Peyer's patch (tissue), 4 donors: ENCODE measurements around the gene RNASE1. TPM values are rescaled to one million over a fixed set of nuclear protein-coding genes. Genes with fewer than 3 reads are reported as not detected.

Experiments
- DNase-seq, 3 donors: peaks; one replicate each; pipeline ENCODE4 v3.0.0-alpha.2; 2017 to 2019
- H3K27ac ChIP-seq, 4 donors: fragments of 200-600 bp; sonication (generic); one replicate each; pipeline ENCODE4 v1.5.1; 2016 to 2019
- H3K27me3 ChIP-seq, 2 donors: fragments of 200-600 bp; sonication (generic); one replicate each; pipeline ENCODE4 v1.5.1; 2019
- H3K36me3 ChIP-seq, 3 donors: fragments of 200-600 bp; sonication (generic); one replicate each; pipeline ENCODE4 v1.5.1; 2016 to 2019
- H3K4me1 ChIP-seq, 4 donors: fragments of 200-600 bp; sonication (generic); one replicate each; pipeline ENCODE4 v1.5.1; 2016 to 2019
- H3K4me3 ChIP-seq, 4 donors: fragments of 200-600 bp; sonication (generic); 1 replicate in 3 of 4; 2 replicates in 1 of 4; pipeline ENCODE4 v1.5.1; 2016 to 2019; ENCODE audit warnings: mild to moderate bottlenecking in 1 of 4
- H3K9me3 ChIP-seq, 4 donors: fragments of 200-600 bp; sonication (generic); one replicate each; pipeline ENCODE4 v1.5.1; 2016 to 2019; ENCODE audit warnings: mild to moderate bottlenecking in 1 of 4
- CTCF ChIP-seq, 6 experiments: fragments of 450-650 bp in 4 of 6; fragments of 200-600 bp in 2 of 6; sonication (generic) in 1 of 6; IDR thresholded peaks; one replicate each; pipeline ENCODE4 v1.5.1; 2017 to 2019; ENCODE audit warnings: antibody characterized with exemption in 6 of 6, mild to moderate bottlenecking in 3 of 6, moderate library complexity in 1 of 6
- POLR2A ChIP-seq, 2 donors: fragments of 450-650 bp; IDR thresholded peaks; one replicate each; pipeline ENCODE4 v1.5.1; 2017; ENCODE audit warnings: antibody characterized with exemption in 2 of 2, mild to moderate bottlenecking in 2 of 2, moderate library complexity in 2 of 2
- total RNA-seq, 4 donors: library from RNA; depleted of rRNA; stranded (reverse); fragments of >200 nt; gene quantifications; one replicate each; pipeline ENCODE4 v1.1.0, GENCODE V29; 2016

Gene RNASE1
- total RNA-seq, 4 donors from 2014 or later: 35.5 to 131 (median 90.6) TPM

GRCh38 chr14:20809917-20810316, 7.3 kb upstream of the RNASE1 start:
- Histone ChIP-seq H3K27ac (no peak overlapping the region), H3K27me3 (no peaks in the 10 kb centered on the region), H3K4me3 (no peak overlapping the region), H3K36me3 (no peaks in the 10 kb centered on the region), H3K9me3 (no peaks in the 10 kb centered on the region), H3K4me1 (peaks cover 0 to 25% (median 0%) of the 10 kb centered on the region in 4 donors)
- TF ChIP-seq CTCF (IDR thresholded peaks at IDR 0.05) (no peak), POLR2A (IDR thresholded peaks at IDR 0.05) (no peak)
- no peak for DNase-seq

GRCh38 chr14:20808162-20808483, 5.5 kb upstream of the RNASE1 start:
- TF ChIP-seq POLR2A (IDR thresholded peaks at IDR 0.05): no peak
- no peak for TF ChIP-seq CTCF (IDR thresholded peaks at IDR 0.05)
- H3K4me3 ChIP-seq: no peak overlapping the region
- no peak for DNase-seq

GRCh38 chr14:20807304-20808161, 4.9 kb upstream of the RNASE1 start:
- Histone ChIP-seq H3K4me3 (no peak overlapping the region), H3K27ac (no peak overlapping the region), H3K4me1 (peaks cover 0 to 4% (median 0%) of the 10 kb centered on the region in 4 donors), H3K9me3 (no peaks in the 10 kb centered on the region), H3K27me3 (no peaks in the 10 kb centered on the region), H3K36me3 (no peaks in the 10 kb centered on the region)
- DNase-seq: no peak
- no peak for TF ChIP-seq POLR2A (IDR thresholded peaks at IDR 0.05)
- TF ChIP-seq CTCF (IDR thresholded peaks at IDR 0.05): no peak

More at GRCh38 chr14:20808162-20808483, 5.5 kb upstream of the RNASE1 start:
- peaks cover 0 to 10% (median 0%) of the 10 kb centered on the region in 4 donors for H3K4me1 ChIP-seq
- H3K36me3 ChIP-seq: no peaks in the 10 kb centered on the region
- no peaks in the 10 kb centered on the region for H3K27me3 ChIP-seq
- no peaks in the 10 kb centered on the region for H3K9me3 ChIP-seq
- H3K27ac ChIP-seq: no peak overlapping the region

GRCh38 chr14:20805485-20805884, 2.8 kb upstream of the RNASE1 start:
- Histone ChIP-seq H3K9me3 (no peaks in the 10 kb centered on the region), H3K4me1 (peaks cover 0 to 6% (median 3%) of the 10 kb centered on the region in 4 donors), H3K4me3 (no peak overlapping the region), H3K27ac (no peak overlapping the region), H3K27me3 (no peaks in the 10 kb centered on the region), H3K36me3 (no peaks in the 10 kb centered on the region)
- TF ChIP-seq POLR2A (IDR thresholded peaks at IDR 0.05): no peak
- no peak for TF ChIP-seq CTCF (IDR thresholded peaks at IDR 0.05)
- DNase-seq: no peak

GRCh38 chr14:20803223-20803622, 579 bp upstream of the RNASE1 start:
- Histone ChIP-seq H3K4me3 (no peak overlapping the region), H3K4me1 (peaks cover 0 to 15% (median 7%) of the 10 kb centered on the region in 4 donors), H3K27ac (peak overlapping the region in 3 of 4 donors; percentile 24 to 69 (median 67)), H3K36me3 (no peaks in the 10 kb centered on the region), H3K27me3 (no peaks in the 10 kb centered on the region), H3K9me3 (no peaks in the 10 kb centered on the region)
- TF ChIP-seq CTCF (IDR thresholded peaks at IDR 0.05) (no peak), POLR2A (IDR thresholded peaks at IDR 0.05) (no peak)
- DNase-seq: no peak
